KMS-11 (cell line): ENCODE results near the gene AIPL1.

Experiments used
- H2AFZ ChIP-seq: fragments of 200-600 bp; sonication (generic); 2 replicates; pipeline ENCODE4 v1.6.1; 2016; ENCODE audit warnings: antibody characterized with exemption, mixed run types, low read depth
- H3K27ac ChIP-seq: fragments of 200-600 bp; sonication (generic); 2 replicates; pipeline ENCODE4 v1.6.1; 2016; ENCODE audit warnings: mild to moderate bottlenecking, mixed run types
- H3K27me3 ChIP-seq: fragments of 200-600 bp; sonication (generic); 2 replicates; pipeline ENCODE4 v1.6.1; 2017; ENCODE audit warnings: mild to moderate bottlenecking, low read depth, mixed run types, moderate library complexity; ENCODE audit not compliant: insufficient read depth
- H3K36me3 ChIP-seq: fragments of 200-600 bp; sonication (generic); 2 replicates; pipeline ENCODE4 v1.6.1; 2017; ENCODE audit warnings: mild to moderate bottlenecking, mixed run types; ENCODE audit not compliant: insufficient read depth
- H3K4me1 ChIP-seq: fragments of 200-600 bp; sonication (generic); 2 replicates; pipeline ENCODE4 v1.6.1; 2016; ENCODE audit warnings: mild to moderate bottlenecking, low read depth, mixed run types; ENCODE audit not compliant: poor library complexity, severe bottlenecking
- H3K4me2 ChIP-seq: fragments of 200-600 bp; sonication (generic); 2 replicates; pipeline ENCODE4 v1.7.0; 2016; ENCODE audit warnings: mild to moderate bottlenecking, mixed run types
- H3K4me3 ChIP-seq: fragments of 200-600 bp; sonication (generic); IDR thresholded peaks from 2 replicates; pipeline ENCODE4 v1.6.1; 2017; ENCODE audit warnings: low read depth, low read length, mixed read lengths; ENCODE audit not compliant: insufficient read depth
- H3K79me2 ChIP-seq: fragments of 200-600 bp; sonication (generic); 2 replicates; pipeline ENCODE4 v1.6.1; 2016; ENCODE audit warnings: low read depth, mixed run types; ENCODE audit not compliant: insufficient read depth
- H3K9ac ChIP-seq: fragments of 200-600 bp; sonication (generic); 2 replicates; pipeline ENCODE4 v1.6.1; 2016; ENCODE audit warnings: mild to moderate bottlenecking, mixed run types
- H4K20me1 ChIP-seq: fragments of 200-600 bp; sonication (generic); 2 replicates; pipeline ENCODE4 v1.6.1; 2016; ENCODE audit warnings: mild to moderate bottlenecking, mixed run types; ENCODE audit not compliant: insufficient read depth
- TF ChIP-seq, protein P1 (sequence below): fragments of 200-600 bp; sonication (generic); conservative IDR thresholded peaks from 2 replicates; pipeline ENCODE4 v1.6.1; 2017; ENCODE audit warnings: low read depth, mild to moderate bottlenecking, antibody characterized with exemption, low read length, moderate library complexity, mixed read lengths

The AIPL1 gene

DNA sequence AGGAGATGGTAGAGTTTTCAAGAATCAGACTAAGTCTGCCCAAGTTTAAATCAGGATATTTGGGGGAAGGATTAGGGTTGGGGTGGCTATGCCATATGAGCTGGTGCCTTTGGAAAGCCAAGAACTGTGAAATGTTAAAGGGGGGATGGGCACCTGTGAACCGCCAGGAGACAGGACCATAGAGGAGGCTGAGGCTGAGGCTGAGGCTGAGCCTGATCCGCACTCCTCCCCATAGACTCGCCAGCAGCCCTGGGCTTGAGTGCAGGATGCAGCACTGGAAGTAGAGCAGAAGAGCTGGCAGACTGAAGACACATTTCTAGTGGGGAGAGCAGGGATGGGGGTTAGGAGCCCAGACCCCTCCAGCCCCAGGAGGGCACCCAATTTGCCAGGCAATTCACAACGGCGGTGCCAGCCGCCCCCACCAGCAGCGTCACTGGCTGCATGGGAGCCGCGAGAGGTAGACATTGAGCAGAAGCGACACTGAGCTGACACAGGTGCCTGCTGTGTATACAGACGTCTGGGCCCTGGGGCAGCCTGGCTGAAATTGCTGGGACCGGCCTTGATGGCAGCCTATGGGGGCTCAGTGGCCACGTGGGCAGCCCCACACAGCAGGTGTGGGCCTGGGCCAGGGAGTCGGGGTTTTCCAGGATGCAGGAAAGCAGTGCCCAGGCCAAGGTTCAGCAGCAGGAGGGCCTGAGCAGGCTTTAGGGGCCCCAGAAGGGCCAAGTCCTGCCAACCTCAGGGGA, 18.5 kb upstream of the AIPL1 start:
- Histone ChIP-seq H3K4me1 (no peaks in the 10 kb centered on the region), H3K9ac (no peak overlapping the region)

DNA sequence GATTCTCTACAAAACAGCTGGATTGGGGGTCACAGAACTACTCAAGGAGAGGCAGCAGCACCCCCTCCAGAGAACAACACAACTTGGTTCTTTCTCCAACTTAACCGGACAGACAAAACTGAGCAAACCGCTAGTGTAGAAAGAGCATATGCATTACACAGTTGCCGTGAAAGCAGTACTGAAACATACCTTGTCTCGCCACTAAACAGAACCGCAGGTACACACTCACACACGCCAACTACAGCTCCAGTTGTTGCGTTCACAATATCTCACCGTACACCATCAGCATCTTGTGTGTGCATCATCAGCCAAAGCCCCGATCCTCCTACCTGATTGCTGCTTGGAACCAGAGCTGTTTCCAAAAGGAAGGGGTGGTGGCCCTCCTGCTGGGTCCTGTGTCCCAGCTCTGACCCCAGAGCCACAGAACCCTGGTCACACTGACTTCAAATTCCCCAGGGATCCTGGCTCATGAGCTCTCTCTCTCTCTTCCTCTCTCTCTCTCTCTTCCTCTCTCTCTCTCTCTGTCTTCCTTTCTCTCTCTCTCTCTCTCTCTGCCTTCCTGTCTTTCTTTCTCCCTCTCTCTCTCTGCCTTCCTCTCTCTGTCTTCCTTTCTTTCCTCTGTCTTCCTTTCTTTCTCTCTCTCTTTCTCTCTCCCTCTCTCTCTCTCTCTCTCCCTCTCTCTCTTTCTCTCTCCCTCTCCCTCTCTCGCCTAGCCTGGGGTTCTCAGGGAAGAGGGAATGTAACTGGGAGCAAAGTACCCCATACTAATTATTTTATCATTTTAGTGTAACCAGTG, 17.7 kb upstream of the AIPL1 start:
- Histone ChIP-seq H4K20me1 (no peaks in the 10 kb centered on the region), H2AFZ (no peak overlapping the region), H3K27ac (no peak overlapping the region), H3K36me3 (no peaks in the 10 kb centered on the region), H3K9ac (no peak overlapping the region), H3K4me2 (no peak overlapping the region), H3K4me3 (no peak overlapping the region), H3K4me1 (no peaks in the 10 kb centered on the region), H3K79me2 (no peaks in the 10 kb centered on the region), H3K27me3 (no peaks in the 10 kb centered on the region)
- TF ChIP-seq, protein P1, sequence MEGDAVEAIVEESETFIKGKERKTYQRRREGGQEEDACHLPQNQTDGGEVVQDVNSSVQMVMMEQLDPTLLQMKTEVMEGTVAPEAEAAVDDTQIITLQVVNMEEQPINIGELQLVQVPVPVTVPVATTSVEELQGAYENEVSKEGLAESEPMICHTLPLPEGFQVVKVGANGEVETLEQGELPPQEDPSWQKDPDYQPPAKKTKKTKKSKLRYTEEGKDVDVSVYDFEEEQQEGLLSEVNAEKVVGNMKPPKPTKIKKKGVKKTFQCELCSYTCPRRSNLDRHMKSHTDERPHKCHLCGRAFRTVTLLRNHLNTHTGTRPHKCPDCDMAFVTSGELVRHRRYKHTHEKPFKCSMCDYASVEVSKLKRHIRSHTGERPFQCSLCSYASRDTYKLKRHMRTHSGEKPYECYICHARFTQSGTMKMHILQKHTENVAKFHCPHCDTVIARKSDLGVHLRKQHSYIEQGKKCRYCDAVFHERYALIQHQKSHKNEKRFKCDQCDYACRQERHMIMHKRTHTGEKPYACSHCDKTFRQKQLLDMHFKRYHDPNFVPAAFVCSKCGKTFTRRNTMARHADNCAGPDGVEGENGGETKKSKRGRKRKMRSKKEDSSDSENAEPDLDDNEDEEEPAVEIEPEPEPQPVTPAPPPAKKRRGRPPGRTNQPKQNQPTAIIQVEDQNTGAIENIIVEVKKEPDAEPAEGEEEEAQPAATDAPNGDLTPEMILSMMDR, result no peak

More for the DNA sequence above, 18.5 kb upstream of the AIPL1 start:
- Histone ChIP-seq H3K36me3 (no peaks in the 10 kb centered on the region), H3K4me2 (no peak overlapping the region), H4K20me1 (no peaks in the 10 kb centered on the region), H3K27me3 (no peaks in the 10 kb centered on the region), H3K79me2 (no peaks in the 10 kb centered on the region), H2AFZ (no peak overlapping the region), H3K4me3 (no peak overlapping the region), H3K27ac (no peak overlapping the region)
- TF ChIP-seq, protein P1, result no peak

DNA sequence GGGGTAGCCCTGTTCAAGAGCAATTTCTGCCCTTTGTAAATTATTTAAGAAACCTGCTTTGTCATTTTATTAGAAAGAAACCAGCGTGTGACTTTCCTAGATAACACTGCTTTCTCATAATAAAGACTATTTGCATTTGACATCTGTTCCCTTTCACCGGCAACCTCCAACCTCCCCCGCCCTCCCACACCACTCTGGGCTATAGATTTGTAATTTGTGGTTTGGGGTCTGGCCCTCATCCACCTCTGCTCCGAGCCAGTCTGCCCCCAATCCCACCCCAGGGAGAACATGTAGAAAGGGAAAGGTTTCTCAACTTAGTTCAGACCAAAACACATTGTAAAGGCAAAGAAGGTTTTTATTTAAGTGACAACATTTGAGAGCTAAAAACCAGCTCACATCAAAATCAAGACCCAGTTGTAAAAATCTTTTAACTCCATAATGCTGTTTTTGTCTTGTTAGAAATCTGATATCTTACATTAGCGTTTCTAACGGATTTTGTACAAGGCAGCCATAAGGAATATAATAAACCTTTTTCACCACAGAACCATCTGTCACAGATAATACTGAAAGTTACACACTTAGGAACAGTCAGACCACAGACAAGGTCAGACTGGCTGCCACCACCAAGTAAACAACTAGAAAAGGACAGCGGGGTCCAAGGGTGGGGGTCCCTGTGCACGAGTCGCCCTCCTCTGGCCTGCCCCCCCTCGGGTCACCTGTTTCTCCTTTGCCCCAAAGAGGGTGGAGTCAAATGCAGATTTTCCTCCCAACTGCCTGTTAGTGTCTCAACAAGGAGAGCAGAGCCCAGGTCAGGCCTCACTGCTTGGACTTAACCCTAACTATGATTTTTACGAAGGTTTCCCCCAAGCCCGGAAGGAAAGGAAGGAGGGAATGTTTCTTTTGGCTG, 16.3 kb upstream of the AIPL1 start:
- Histone ChIP-seq H3K4me2 (no peak overlapping the region), H3K27ac (no peak overlapping the region), H3K9ac (no peak overlapping the region), H3K79me2 (no peaks in the 10 kb centered on the region), H3K27me3 (no peaks in the 10 kb centered on the region), H3K4me1 (no peaks in the 10 kb centered on the region), H3K36me3 (no peaks in the 10 kb centered on the region), H3K4me3 (no peak overlapping the region), H2AFZ (no peak overlapping the region), H4K20me1 (no peaks in the 10 kb centered on the region)
- TF ChIP-seq, protein P1, result no peak

DNA sequence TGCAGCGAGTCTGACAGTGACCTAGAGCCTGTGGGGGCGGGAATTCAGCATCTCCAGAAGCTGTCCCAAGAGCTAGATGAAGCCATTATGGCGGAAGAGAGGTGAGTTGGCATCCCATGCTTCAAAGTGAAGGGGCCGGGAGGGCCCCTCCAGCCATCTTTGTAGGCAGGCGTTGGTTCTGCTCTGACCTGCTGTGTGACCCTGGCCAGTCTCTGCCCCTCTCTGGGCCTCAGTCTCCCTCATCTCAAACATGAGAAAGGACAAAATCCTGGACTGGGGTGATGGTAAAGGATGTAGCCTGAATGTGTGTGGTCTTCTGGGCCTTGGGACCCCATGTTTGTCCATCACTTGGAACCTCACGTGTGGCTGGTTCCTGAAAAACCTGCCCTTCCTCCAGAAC, 14.4 kb upstream of the AIPL1 start:
- H3K79me2 ChIP-seq, result no peaks in the 10 kb centered on the region
- H2AFZ ChIP-seq, result no peak overlapping the region
- H3K4me2 ChIP-seq, result no peak overlapping the region
- no peak overlapping the region for H3K4me3 ChIP-seq
- no peak overlapping the region for H3K9ac ChIP-seq
- H3K27me3 ChIP-seq, result no peaks in the 10 kb centered on the region
- H3K36me3 ChIP-seq, result no peaks in the 10 kb centered on the region
- H3K4me1 ChIP-seq, result no peaks in the 10 kb centered on the region
- H3K27ac ChIP-seq, result no peak overlapping the region
- TF ChIP-seq, protein P1, result no peak
- no peaks in the 10 kb centered on the region for H4K20me1 ChIP-seq
